HEK293T (cell line): ENCODE measurements around the gene NIBAN1.

Experiments
- BHLHE40 ChIP-seq: fragments of 450-650 bp; IDR thresholded peaks from 2 replicates; pipeline ENCODE4 v1.6.1; 2016; ENCODE audit warnings: mild to moderate bottlenecking, moderate library complexity, borderline replicate concordance
- CTBP1 ChIP-seq: fragments of 450-650 bp; IDR thresholded peaks from 2 replicates; pipeline ENCODE4 v1.6.1; 2016; ENCODE audit warnings: borderline replicate concordance
- ELF4 ChIP-seq: fragments of 450-650 bp; IDR thresholded peaks from 2 replicates; pipeline ENCODE4 v1.6.1; 2017; ENCODE audit warnings: antibody characterized with exemption
- FOXK2 ChIP-seq: fragments of 450-650 bp; IDR thresholded peaks from 2 replicates; pipeline ENCODE4 v1.6.1; 2016; ENCODE audit warnings: mild to moderate bottlenecking
- FOXM1 ChIP-seq: fragments of 450-650 bp; IDR thresholded peaks from 2 replicates; pipeline ENCODE4 v1.6.1; 2017; ENCODE audit warnings: mild to moderate bottlenecking, borderline replicate concordance
- PKNOX1 ChIP-seq: fragments of 450-650 bp; IDR thresholded peaks from 2 replicates; pipeline ENCODE4 v1.6.1; 2016
- SP1 ChIP-seq: fragments of 450-650 bp; IDR thresholded peaks from 2 replicates; pipeline ENCODE4 v1.6.1; 2017
- SUZ12 ChIP-seq: fragments of 450-650 bp; IDR thresholded peaks from 2 replicates; pipeline ENCODE4 v1.6.1; 2016; ENCODE audit warnings: mild to moderate bottlenecking

GRCh38 chr1:184941410-184941733, 32.9 kb downstream of the NIBAN1 start:
- TF ChIP-seq FOXM1 (no peak), PKNOX1 (no peak), ELF4 (no peak), SUZ12 (no peak), CTBP1 (no peak), SP1 (no peak), FOXK2 (no peak), BHLHE40 (no peak)
